GM12892 (cell line): ENCODE measurements around the gene NAV2.

Source experiments
- DNase-seq: peaks from one replicate; pipeline ENCODE4 v3.0.0; 2011; ENCODE audit not compliant: insufficient read length
- FAIRE-seq: peaks from 2 replicates; lab custom pipeline; 2011; peaks lifted over from hg19 to GRCh38; lab: Jason Lieb, UNC
- POLR2A ChIP-seq: IDR thresholded peaks from 2 replicates; pipeline ENCODE4 v1.6.1; 2011; ENCODE audit warnings: low read depth, low read length, control low read depth
- POLR2AphosphoS5 ChIP-seq: IDR thresholded peaks from 2 replicates; pipeline ENCODE4 v1.6.1; 2011; ENCODE audit warnings: low read depth, low read length, control low read depth
- TAF1 ChIP-seq: IDR thresholded peaks from 2 replicates; pipeline ENCODE4 v1.6.1; 2011; ENCODE audit warnings: low read depth, mild to moderate bottlenecking, control low read depth, low read length, borderline replicate concordance

NAV2 gene

GRCh38 chr11:19739872-19740271, 27.2 kb downstream of the NAV2 start:
- TF ChIP-seq POLR2A (no peak), TAF1 (no peak), POLR2AphosphoS5 (no peak)
- FAIRE-seq (no peak), DNase-seq (no peak)

- FAIRE-seq (no peak), DNase-seq (no peak)
- no peak for TF ChIP-seq POLR2AphosphoS5
- no peak for TF ChIP-seq POLR2A
- TF ChIP-seq TAF1 = no peak
These were observed 27.9 kb downstream of the NAV2 start for GRCh38 chr11:19740586-19740985.

GRCh38 chr11:19742588-19743292, 30.1 kb downstream of the NAV2 start:
- FAIRE-seq (peak; percentile 90), DNase-seq (no peak)
- TF ChIP-seq POLR2A (no peak), POLR2AphosphoS5 (no peak), TAF1 (no peak)

GRCh38 chr11:19743622-19744021, 31.0 kb downstream of the NAV2 start:
- FAIRE-seq = no peak
- no peak for TF ChIP-seq TAF1
- no peak for TF ChIP-seq POLR2AphosphoS5
- TF ChIP-seq POLR2A = no peak
- no peak for DNase-seq

GRCh38 chr11:19744130-19744529, 31.5 kb downstream of the NAV2 start:
- no peak for FAIRE-seq

GRCh38 chr11:19746086-19746485, 33.4 kb downstream of the NAV2 start:
- no peak for DNase-seq
- no peak for TF ChIP-seq POLR2A
- no peak for TF ChIP-seq TAF1
- no peak for FAIRE-seq

More at GRCh38 chr11:19744130-19744529, 31.5 kb downstream of the NAV2 start:
- TF ChIP-seq POLR2AphosphoS5 (no peak), POLR2A (no peak), TAF1 (no peak)
- no peak for DNase-seq

GRCh38 chr11:19747634-19748033, 35.0 kb downstream of the NAV2 start:
- DNase-seq (no peak), FAIRE-seq (no peak)
- no peak for TF ChIP-seq TAF1
- TF ChIP-seq POLR2AphosphoS5 = no peak
- no peak for TF ChIP-seq POLR2A

- DNase-seq (no peak), FAIRE-seq (no peak)
- TF ChIP-seq POLR2AphosphoS5 = no peak
- no peak for TF ChIP-seq TAF1
- no peak for TF ChIP-seq POLR2A
These were observed 38.4 kb downstream of the NAV2 start for GRCh38 chr11:19751055-19751454.

GRCh38 chr11:19753451-19754106, 40.9 kb downstream of the NAV2 start:
- FAIRE-seq = no peak
- no peak for TF ChIP-seq TAF1
- TF ChIP-seq POLR2A = no peak
- no peak for TF ChIP-seq POLR2AphosphoS5
- no peak for DNase-seq

GRCh38 chr11:19756675-19757475, 44.2 kb downstream of the NAV2 start:
- TF ChIP-seq POLR2A (no peak), TAF1 (no peak), POLR2AphosphoS5 (no peak)
- DNase-seq (no peak), FAIRE-seq (no peak)

GRCh38 chr11:19759389-19759788, 46.8 kb downstream of the NAV2 start:
- FAIRE-seq = no peak
- TF ChIP-seq POLR2A (no peak), POLR2AphosphoS5 (no peak), TAF1 (no peak)
- no peak for DNase-seq
